HG03159 (cell line): ENCODE data around the gene DMD.
"Not testable (repeated sequence)": the region's sequence is repeated elsewhere in the genome, so short reads cannot be mapped to it uniquely, and the experiment has no call there.

Experiments
- ATAC-seq: cut with Tn5 transposase; IDR thresholded peaks from one replicate; pipeline ENCODE4 v1.9.1; 2021; ENCODE audit warnings: mild to moderate bottlenecking, moderate library complexity; ENCODE audit not compliant: unreplicated experiment

The DMD gene

DNA sequence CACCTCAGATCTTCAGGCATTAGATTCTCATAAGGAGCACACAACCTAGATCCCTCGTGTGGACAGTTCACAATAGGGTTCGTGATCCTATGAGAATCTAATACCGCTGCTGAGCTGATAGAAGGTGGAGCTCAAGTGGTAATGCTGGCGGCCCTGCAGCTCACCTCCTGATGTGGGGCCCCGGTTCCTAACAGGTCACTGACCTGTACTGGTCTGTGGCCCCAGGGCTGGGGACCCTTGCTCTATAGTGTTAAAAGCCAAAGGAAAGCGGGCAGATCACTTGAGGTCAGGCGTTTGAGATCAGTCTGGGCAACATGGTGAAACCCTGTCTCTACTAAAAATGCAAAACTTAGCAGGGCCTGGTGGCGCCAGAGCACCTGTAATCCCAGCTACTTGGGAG lies 1092.5 kb downstream of the DMD start:
- ATAC-seq: no peak

- no peak for ATAC-seq
These were observed 1095.3 kb downstream of the DMD start for GRCh38 chrX:32116047-32116446.

DNA sequence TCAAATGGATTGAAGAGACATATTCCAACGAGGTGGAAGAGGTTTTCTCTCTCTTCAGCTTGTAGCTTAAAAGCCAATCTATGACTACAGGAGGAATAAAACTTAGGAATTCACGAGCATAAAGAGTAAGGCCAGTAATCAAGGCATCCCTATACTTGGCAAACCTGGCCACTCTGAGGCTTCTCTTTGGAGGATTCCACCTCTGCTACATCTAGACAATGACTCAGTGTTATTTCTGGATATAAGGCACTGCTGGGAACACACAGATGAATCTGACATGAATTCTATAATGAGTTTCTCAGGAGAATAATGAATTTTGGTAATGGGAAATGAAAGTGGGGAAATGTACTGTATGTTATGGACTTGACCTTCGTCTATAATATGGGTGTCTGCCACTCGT lies 1123.7 kb downstream of the DMD start:
- ATAC-seq: no peak

GRCh38 chrX:32084757-32085156 lies 1126.6 kb downstream of the DMD start:
- ATAC-seq: no peak

GRCh38 chrX:32048285-32048684 lies 1163.1 kb downstream of the DMD start:
- no peak for ATAC-seq

- ATAC-seq: no peak
These were observed 1166.2 kb downstream of the DMD start for GRCh38 chrX:32045149-32045548.

DNA sequence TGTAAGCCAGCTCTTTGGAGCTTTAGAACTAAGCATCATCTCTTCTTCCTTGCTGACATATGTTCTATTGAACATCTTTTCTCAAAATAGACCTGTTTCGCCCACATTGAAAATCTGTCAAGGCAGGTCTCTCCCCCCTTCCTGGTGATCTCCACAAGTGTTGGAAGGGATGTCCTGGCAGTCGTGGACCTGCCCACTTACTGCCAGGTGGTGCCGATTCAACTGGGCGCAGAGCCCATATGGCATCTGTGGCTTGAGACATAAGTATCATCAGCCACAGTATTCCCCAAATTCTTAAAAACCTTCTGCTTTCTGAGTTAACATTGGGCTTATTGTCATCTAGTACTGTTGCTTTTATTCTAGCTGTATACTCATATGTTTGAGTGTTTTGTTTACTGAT lies 1170.2 kb downstream of the DMD start:
- ATAC-seq: no peak

- no peak for ATAC-seq
These were observed 1184.6 kb downstream of the DMD start for GRCh38 chrX:32026772-32027171.

- ATAC-seq: no peak
These were observed 1187.3 kb downstream of the DMD start for GRCh38 chrX:32024072-32024471.

GRCh38 chrX:32016195-32016594 lies 1195.2 kb downstream of the DMD start:
- no peak for ATAC-seq

GRCh38 chrX:32010948-32011347 lies 1200.4 kb downstream of the DMD start:
- ATAC-seq: no peak

GRCh38 chrX:32010212-32010611 lies 1201.1 kb downstream of the DMD start:
- no peak for ATAC-seq

DNA sequence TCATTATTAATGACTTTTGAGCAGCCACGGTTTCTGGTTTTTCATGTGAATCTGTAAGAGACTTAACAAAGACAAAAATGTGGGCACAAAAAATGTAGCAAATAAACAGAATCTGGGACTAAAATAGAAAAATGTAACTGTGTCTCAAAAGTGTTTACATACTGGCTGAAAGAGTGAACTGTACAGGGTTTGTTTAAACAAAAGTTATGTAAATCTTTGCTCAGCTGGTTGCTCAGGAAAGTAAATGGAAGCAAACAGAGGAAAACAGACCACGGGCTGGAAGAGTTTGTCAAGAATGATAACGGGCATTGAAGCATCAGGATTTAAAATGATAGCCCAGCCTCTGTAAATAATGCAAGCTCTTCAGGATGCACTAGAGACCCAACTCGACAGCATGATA lies 1217.7 kb downstream of the DMD start:
- no peak for ATAC-seq

GRCh38 chrX:31988975-31989374 lies 1222.4 kb downstream of the DMD start:
- ATAC-seq: no peak

- no peak for ATAC-seq
These were observed 1229.7 kb downstream of the DMD start for GRCh38 chrX:31981546-31982062.

- ATAC-seq: no peak
These were observed 1241.6 kb downstream of the DMD start for GRCh38 chrX:31969714-31970113.

GRCh38 chrX:31962256-31962655 lies 1249.1 kb downstream of the DMD start:
- no peak for ATAC-seq

DNA sequence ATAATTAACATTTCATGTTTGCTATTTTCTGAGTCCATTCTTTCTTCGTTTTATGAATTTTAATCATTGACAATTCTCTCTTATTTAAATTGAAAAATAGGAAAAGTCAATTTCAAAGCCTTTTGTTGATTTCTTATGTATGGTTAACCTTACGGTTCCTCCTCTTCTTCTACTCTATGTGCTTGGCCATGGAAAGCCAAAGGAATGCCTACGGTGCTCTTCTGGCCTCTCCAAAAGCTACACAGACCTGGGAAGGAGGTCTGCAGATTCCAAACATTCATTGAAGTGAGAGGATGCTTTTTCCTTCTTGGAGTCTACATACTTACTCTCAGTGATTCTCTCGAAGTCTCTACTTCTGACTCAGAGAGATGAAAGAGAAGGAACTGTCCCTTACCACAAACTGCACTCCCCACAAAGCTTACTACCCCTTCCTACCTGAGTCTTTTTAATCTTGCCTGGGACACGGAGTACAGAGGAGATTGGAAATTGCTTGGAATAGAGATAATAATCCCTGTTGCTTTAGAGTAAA lies 1276.4 kb downstream of the DMD start:
- ATAC-seq: no peak

GRCh38 chrX:31934015-31934414 lies 1277.3 kb downstream of the DMD start:
- ATAC-seq: no peak

GRCh38 chrX:31932769-31933168 lies 1278.6 kb downstream of the DMD start:
- no peak for ATAC-seq

DNA sequence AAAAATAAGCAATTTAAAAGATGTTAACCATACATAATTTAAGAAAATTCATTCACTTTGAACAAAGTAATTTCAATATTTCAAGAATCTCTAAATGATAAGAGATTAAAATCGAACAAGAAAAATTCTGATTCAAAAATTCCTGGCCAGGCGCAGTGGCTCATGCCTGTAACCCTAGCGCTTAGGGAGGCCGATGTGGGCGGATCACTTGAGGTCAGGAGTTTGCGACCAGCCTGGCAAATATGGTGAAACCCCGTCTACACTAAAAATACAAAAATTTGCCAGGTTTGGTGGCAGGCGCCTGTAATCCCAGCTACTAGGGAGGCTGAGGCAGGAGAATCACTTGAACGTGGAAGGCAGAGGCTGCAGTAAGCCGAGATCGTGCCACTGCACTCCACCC lies 1279.0 kb downstream of the DMD start:
- not testable (repeated sequence) for ATAC-seq

GRCh38 chrX:31931225-31931624 lies 1280.1 kb downstream of the DMD start:
- ATAC-seq: no peak

DNA sequence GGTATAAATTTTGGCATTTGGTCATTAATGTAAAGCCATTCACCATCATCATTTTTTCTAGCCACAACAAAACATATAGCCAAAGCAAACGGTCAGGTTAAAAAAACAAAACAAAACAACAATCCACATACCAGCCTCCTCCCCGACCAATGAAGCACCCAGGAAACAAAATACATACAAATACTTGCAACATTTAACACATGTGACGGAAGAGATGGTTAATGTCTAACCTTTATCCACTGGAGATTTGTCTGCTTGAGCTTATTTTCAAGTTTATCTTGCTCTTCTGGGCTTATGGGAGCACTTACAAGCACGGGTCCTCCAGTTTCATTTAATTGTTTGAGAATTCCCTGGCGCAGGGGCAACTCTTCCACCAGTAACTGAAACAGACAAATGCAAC lies 1282.0 kb downstream of the DMD start:
- no peak for ATAC-seq
